ENCODE data around the gene TAF11L6.
"Not testable (repeated sequence)": the region's sequence is repeated elsewhere in the genome, so short reads cannot be mapped to it uniquely, and the experiment has no call there.

The TAF11L6 gene

GRCh38 chr5:17528369-17528768 is at the start of gene TAF11L6:
Gene TAF11L6 (plus strand): TSS chr5:17528669.
- H3K27ac ChIP-seq; H3K27me3 ChIP-seq; intact Hi-C loops (cut with DNase I; ENCODE audit: low total_unique reads); H3K9me3 ChIP-seq; H3K36me3 ChIP-seq; DNase-seq; H3K4me3 ChIP-seq; H3K4me1 ChIP-seq: not testable (repeated sequence)

GRCh38 chr5:17481378-17481777 is 47.1 kb upstream of the TAF11L6 start:
- H3K9me3 ChIP-seq, result no peaks in the 10 kb centered on the region
- H3K27me3 ChIP-seq, result no peaks in the 10 kb centered on the region
- intact Hi-C loops (cut with DNase I; ENCODE audit: low total_unique reads), result no loop called here
- no peaks in the 10 kb centered on the region for H3K36me3 ChIP-seq
- no peak overlapping the region for H3K4me3 ChIP-seq
- no peak for DNase-seq
- no peak for TF ChIP-seq CTCF (IDR thresholded peaks at IDR 0.05)
- H3K27ac ChIP-seq, result no peak overlapping the region
- H3K4me1 ChIP-seq, result no peaks in the 10 kb centered on the region

- Histone ChIP-seq H3K4me1 (no peaks in the 10 kb centered on the region), H3K27ac (no peak overlapping the region), H3K9me3 (no peaks in the 10 kb centered on the region), H3K27me3 (no peaks in the 10 kb centered on the region), H3K4me3 (no peak overlapping the region), H3K36me3 (no peaks in the 10 kb centered on the region)
- TF ChIP-seq CTCF (IDR thresholded peaks at IDR 0.05), result no peak
- no peak for DNase-seq
- intact Hi-C loops (cut with DNase I; ENCODE audit: low total_unique reads), result no loop called here
These were observed 45.7 kb upstream of the TAF11L6 start for GRCh38 chr5:17482790-17483189.

GRCh38 chr5:17486464-17487173 is 41.9 kb upstream of the TAF11L6 start:
- H3K4me1 ChIP-seq; H3K36me3 ChIP-seq; DNase-seq; H3K9me3 ChIP-seq; H3K4me3 ChIP-seq; H3K27me3 ChIP-seq; intact Hi-C loops (cut with DNase I; ENCODE audit: low total_unique reads); H3K27ac ChIP-seq: not testable (repeated sequence)

- no peak overlapping the region for H3K27ac ChIP-seq
- no peak overlapping the region for H3K4me3 ChIP-seq
- H3K36me3 ChIP-seq, result no peaks in the 10 kb centered on the region
- no peaks in the 10 kb centered on the region for H3K27me3 ChIP-seq
- no peaks in the 10 kb centered on the region for H3K9me3 ChIP-seq
- intact Hi-C loops (cut with DNase I; ENCODE audit: low total_unique reads), result no loop called here
- no peak for DNase-seq
- no peaks in the 10 kb centered on the region for H3K4me1 ChIP-seq
- no peak for TF ChIP-seq CTCF (IDR thresholded peaks at IDR 0.05)
These were observed 41.3 kb upstream of the TAF11L6 start for GRCh38 chr5:17487174-17487512.

- H3K27me3 ChIP-seq; H3K27ac ChIP-seq; H3K36me3 ChIP-seq; H3K4me1 ChIP-seq; DNase-seq; intact Hi-C loops (cut with DNase I; ENCODE audit: low total_unique reads); H3K9me3 ChIP-seq; H3K4me3 ChIP-seq: not testable (repeated sequence)
These were observed 37.2 kb upstream of the TAF11L6 start for GRCh38 chr5:17491257-17491656.

- intact Hi-C loops (cut with DNase I; ENCODE audit: low total_unique reads), result no loop called here
These were observed 35.7 kb upstream of the TAF11L6 start for GRCh38 chr5:17492770-17493169.

More at GRCh38 chr5:17492770-17493169, 35.7 kb upstream of the TAF11L6 start:
- no peak for TF ChIP-seq CTCF (IDR thresholded peaks at IDR 0.05)
- Histone ChIP-seq H3K4me1 (no peaks in the 10 kb centered on the region), H3K4me3 (no peak overlapping the region), H3K36me3 (no peaks in the 10 kb centered on the region), H3K27me3 (no peaks in the 10 kb centered on the region), H3K27ac (no peak overlapping the region), H3K9me3 (no peaks in the 10 kb centered on the region)
- no peak for DNase-seq
